GM19193 (cell line): ENCODE measurements around the gene SYMPK.

Source experiments
- POLR2A ChIP-seq: IDR thresholded peaks from 4 replicates; pipeline ENCODE4 v1.6.1; 2011; ENCODE audit not compliant: insufficient read depth, insufficient read length; ENCODE audit errors: extremely low read depth

The SYMPK gene

GRCh38 chr19:45890877-45891276, 27.9 kb upstream of the SYMPK start:
- TF ChIP-seq POLR2A = no peak

- no peak for TF ChIP-seq POLR2A
Measured at GRCh38 chr19:45889210-45889885, 26.4 kb upstream of the SYMPK start.

- TF ChIP-seq POLR2A = no peak
Measured at GRCh38 chr19:45887200-45887710, 24.3 kb upstream of the SYMPK start.

GRCh38 chr19:45886427-45887199, 23.7 kb upstream of the SYMPK start:
- TF ChIP-seq POLR2A = peak; percentile 50

- TF ChIP-seq POLR2A = peak; percentile 60
Measured at GRCh38 chr19:45885556-45886426, 22.8 kb upstream of the SYMPK start, which contains the start of gene IRF2BP1. TSS of gene IRF2BP1 (minus strand) at chr19:45886141. CDS start at chr19:45885774, 367 bp downstream.

GRCh38 chr19:45884682-45885555, 22.0 kb upstream of the SYMPK start:
- TF ChIP-seq POLR2A = no peak

- TF ChIP-seq POLR2A = no peak
Measured at GRCh38 chr19:45883881-45884681, 21.1 kb upstream of the SYMPK start.

GRCh38 chr19:45883586-45883880, 20.6 kb upstream of the SYMPK start:
- TF ChIP-seq POLR2A = no peak

- peak; percentile 96 for TF ChIP-seq POLR2A
Measured at GRCh38 chr19:45882652-45883585, 20.0 kb upstream of the SYMPK start.

- no peak for TF ChIP-seq POLR2A
Measured at GRCh38 chr19:45881909-45882528, 19.1 kb upstream of the SYMPK start.

GRCh38 chr19:45881082-45881908, 18.3 kb upstream of the SYMPK start:
- TF ChIP-seq POLR2A = peak; percentile 19
